ENCODE measurements around the gene GLE1.
"Not testable (repeated sequence)": the region's sequence is repeated elsewhere in the genome, so short reads cannot be mapped to it uniquely, and the experiment has no call there.

The GLE1 gene

GRCh38 chr9:128552744-128553440 is 48.4 kb downstream of the GLE1 start:
- peak; percentile 36 for DNase-seq

GRCh38 chr9:128553728-128554127 is 49.2 kb downstream of the GLE1 start:
- DNase-seq, result no peak

- DNase-seq, result no peak
Measured at GRCh38 chr9:128554155-128554862, 49.8 kb downstream of the GLE1 start.

- DNase-seq, result no peak
Measured at GRCh38 chr9:128555180-128555721, 50.7 kb downstream of the GLE1 start.

GRCh38 chr9:128556276-128556675 is 51.8 kb downstream of the GLE1 start:
- DNase-seq, result no peak

- DNase-seq, result no peak
Measured at GRCh38 chr9:128556926-128557634, 52.6 kb downstream of the GLE1 start.

- DNase-seq, result peak; percentile 88
Measured at GRCh38 chr9:128558431-128559310, 54.2 kb downstream of the GLE1 start.

DNA sequence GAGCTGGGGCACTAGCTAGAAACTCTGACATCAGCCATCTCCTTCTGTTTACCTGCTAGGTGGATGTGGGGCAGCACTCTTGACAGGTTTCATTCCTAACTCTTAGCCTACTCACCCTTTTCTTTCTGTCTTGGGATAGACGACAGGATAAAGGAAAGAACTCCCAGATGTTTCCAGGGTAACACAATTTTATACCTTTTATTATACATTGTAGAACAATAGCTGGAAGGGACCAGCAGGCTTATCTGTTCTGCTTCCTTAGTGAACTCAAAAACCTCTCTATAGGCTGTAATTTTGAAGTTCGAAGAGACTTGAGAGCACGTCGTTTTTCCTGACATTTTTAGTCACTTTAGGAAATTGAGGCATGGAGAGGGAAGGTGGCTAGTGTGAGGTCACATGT is 61.1 kb downstream of the GLE1 start:
- DNase-seq, result no peak

DNA sequence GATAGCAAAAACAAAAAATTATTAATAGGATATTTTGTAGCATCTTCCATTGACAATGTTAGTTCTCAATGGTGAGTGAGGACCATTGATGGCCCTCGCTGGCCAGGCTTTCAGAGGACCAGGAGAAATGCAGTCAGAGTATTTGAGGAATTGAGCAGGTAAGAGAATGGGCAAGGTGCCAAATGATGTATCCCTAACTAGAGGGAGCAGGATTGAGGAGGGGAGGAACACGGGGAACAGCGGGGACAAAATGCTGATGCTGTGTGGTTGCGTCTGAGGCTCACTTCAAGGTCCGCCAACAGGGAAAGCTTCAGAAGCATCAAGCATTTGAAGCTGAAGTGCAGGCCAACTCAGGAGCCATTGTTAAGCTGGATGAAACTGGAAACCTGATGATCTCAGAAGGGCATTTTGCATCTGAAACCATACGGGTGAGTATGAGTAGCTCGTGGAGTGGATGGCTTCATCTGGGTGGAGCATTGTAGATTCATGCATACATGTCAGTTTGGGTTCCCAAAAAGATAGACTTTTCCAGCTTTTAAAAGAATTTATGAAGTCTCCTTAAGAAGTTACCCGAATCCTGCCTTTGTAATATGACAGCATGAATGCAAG is 64.1 kb downstream of the GLE1 start:
- no peak for DNase-seq

DNA sequence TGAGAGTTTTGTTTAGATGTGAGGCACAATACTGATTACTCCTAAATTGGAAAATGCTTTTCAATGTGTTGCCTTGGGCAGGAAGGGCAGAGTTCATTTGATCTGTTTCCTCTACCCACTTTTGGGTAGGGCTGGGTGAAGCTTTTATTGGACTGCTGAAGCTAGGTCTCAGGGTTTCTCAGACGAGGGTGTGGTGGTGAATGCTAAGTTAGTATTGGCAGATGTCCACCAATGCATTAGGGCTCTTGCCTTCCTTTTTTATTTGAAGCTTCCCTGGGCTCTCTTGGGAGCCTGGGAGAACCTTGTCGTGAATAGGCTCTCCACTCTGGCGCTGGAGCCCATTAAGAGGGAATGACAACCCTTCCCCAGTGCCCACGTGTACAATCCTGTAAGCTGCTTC is 71.0 kb downstream of the GLE1 start:
- DNase-seq, result peak; percentile 39

DNA sequence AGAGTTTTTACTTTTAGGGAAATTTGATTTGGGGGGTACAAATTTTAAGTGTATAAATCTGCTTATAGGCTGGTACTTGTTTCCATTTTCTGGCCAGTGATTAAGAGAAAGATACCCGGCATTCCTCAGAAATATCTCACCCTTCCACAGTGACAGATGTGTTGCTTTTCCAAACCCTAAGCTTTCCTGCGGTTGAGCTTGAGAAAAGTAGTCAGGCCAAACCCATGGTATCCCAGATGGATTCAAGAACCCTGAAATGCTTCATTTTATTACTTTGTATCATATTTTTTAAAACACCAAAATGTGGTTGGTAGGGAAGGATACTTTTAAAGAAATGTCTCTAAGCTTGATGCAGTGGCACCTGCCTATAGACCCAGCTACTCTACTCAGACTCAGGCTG is 71.4 kb downstream of the GLE1 start:
- no peak for DNase-seq

- DNase-seq, result no peak
Measured at GRCh38 chr9:128577206-128577605, 72.7 kb downstream of the GLE1 start.

DNA sequence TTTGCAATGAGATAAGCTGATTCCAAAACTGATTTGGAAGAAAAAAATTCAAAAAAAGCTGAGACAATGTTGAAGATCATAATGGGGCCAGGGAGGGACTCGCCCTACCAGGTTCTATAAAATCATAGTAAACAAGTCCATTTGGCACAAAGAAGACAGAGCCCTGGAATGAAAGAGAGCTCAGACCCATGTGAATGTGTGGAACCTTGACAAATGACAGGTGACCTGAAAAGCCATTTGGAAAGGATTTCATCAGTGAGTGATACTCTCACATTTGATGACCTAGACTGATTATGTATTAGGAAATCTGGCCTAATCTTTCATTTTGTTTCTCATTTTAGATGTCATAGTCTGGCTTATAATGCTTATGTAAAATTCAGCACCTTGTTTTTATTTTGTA is 74.7 kb downstream of the GLE1 start:
- DNase-seq, result no peak

GRCh38 chr9:128580731-128581130 is 76.2 kb downstream of the GLE1 start:
- DNase-seq, result no peak

GRCh38 chr9:128585155-128585554 is 80.6 kb downstream of the GLE1 start:
- not testable (repeated sequence) for DNase-seq

- DNase-seq, result not testable (repeated sequence)
Measured at GRCh38 chr9:128586934-128587333, 82.4 kb downstream of the GLE1 start.

- no peak for DNase-seq
Measured at GRCh38 chr9:128587453-128587852, 82.9 kb downstream of the GLE1 start.

GRCh38 chr9:128588581-128589233 is 84.2 kb downstream of the GLE1 start:
- DNase-seq, result no peak
